CD4-positive, alpha-beta T cell treated with Interleukin-17A for 4 hours (primary cell): ENCODE data around the gene SPATS2L.

ENCODE experiments used
- DNase-seq: peaks from one replicate; pipeline ENCODE4 v3.0.0-alpha.2; 2020; ENCODE audit warnings: mixed read lengths

Gene SPATS2L, protein sequence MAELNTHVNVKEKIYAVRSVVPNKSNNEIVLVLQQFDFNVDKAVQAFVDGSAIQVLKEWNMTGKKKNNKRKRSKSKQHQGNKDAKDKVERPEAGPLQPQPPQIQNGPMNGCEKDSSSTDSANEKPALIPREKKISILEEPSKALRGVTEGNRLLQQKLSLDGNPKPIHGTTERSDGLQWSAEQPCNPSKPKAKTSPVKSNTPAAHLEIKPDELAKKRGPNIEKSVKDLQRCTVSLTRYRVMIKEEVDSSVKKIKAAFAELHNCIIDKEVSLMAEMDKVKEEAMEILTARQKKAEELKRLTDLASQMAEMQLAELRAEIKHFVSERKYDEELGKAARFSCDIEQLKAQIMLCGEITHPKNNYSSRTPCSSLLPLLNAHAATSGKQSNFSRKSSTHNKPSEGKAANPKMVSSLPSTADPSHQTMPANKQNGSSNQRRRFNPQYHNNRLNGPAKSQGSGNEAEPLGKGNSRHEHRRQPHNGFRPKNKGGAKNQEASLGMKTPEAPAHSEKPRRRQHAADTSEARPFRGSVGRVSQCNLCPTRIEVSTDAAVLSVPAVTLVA

DNA sequence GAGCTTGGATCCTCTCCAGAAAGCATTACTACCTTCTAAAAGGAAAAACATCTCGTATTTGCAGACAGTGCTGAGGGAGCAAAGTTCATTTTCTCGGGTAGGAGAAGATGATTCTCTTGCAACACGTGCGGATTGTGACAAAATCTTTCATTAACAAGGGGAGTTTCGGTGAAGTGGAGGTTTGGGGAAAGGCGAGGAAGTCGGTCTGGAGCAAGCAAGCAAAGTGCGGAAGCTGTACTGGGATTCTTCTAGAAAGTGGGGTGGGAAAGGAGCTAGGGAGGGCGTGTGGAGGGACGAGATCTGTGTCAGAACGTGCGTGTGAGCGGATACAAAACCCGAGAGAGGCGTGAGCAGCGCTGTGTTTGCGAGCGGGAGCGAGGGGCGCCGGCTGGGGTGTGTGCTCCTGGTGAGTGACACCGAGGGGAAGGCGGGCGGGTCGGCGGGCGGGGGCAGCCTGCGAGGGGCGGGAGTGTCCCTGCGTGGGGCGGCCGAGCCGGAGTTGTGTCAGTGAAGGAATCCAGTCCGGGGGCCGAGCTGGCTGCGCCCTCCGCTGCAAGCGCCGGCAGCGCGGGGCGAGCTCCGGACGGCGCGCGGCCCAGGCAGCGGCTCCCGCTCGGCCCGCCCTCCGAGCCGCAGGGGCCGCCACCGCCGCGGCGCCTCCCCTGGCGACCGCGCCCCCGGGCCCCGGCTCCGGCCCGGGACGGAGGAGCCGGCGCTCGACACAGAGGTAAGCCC, at the start of gene SPATS2L:
Gene SPATS2L, plus strand, starts transcription at position 498 of the 735 bp plus-strand sequence. CDS start 82,552 bp downstream, outside the sequence.
- DNase-seq: peak; percentile 68

DNA sequence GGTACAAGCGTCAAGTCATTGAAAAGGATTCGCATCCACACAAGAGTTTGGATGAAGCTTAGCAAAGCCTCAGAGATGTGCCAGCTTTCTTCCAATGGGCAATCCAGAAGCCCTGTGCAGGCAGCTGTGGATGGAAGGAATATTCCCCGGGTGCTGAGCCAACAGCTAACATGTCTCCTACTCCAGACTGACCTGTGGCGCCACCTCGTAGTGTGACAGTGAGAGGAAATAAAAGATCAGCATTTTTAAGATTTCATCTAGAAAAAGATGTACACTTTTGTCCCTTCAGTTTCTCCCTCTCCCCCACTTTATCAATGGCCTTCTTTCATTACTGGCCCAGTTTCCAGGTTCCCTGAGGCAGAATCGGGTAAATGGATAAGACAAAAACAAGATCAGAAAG, 48.9 kb upstream of the SPATS2L start:
- DNase-seq: no peak

DNA sequence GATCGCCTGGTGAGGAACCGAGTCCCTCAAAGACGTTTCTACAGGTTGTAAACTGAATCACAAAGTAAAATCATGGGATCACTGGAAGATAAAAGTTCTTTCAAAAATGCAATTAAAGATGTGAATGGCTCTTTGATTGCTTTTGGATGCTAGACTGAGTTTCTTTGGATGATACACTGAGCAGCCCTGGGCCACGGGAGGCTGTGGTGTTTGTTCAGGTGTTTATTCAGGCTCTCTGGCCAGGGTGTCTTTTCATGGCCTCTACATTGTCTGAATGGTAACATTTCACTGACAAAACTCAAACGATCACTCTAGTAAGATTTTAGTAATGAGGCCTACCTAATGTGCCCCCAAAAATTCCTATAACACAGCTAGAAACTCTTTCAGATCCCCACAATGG, 48.4 kb upstream of the SPATS2L start:
- no peak for DNase-seq

DNA sequence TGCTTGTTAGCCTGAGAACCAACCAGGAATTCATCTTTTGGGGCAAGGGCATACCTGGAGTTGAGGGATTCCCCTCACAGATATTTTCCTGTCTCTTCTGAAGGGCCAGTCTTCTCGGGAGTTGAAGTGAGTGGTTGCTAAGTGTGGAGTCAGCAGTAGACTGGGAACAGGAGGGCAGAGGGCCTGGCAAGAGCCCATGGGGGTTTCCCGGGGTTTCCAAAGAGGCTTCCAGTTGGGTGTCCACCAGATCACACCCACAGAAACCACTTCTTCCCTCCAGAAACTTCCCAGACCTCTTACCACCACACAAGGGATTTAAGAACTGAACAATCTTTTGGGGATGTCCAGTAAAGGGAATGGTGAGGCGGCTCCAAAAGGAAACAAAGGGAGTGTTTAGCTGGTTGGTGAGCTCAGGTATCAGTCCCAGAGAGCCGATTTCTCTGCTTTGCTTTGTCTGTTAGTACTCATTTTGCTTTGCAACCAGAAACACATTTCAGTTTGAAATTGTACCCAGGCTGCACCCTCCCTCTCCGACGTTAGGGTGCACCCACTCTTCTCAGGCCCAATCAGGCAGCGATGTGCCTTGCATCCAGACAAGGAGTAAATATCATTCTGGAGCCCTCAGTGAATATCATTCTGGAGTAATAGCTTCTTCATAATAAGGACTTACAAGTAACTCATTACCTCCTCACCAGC, 47.5 kb upstream of the SPATS2L start:
- no peak for DNase-seq

DNA sequence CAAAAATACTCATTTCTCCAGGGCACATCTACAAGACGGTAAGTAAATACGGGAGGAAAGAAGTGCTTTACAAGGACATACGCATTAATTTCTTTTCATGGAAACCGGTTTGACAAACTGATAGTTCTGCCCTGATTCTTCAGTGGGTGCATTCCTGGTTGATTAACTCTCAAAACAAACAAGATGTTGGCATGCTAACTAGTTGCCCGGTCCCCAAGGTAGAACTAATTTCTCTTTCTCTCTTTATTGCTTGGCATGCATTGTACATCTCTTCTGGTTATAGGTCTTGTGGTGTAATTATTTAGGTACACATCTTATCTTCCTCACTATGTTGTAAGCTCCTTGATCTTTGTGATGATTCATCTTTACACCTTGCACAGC, 46.9 kb upstream of the SPATS2L start:
- no peak for DNase-seq

DNA sequence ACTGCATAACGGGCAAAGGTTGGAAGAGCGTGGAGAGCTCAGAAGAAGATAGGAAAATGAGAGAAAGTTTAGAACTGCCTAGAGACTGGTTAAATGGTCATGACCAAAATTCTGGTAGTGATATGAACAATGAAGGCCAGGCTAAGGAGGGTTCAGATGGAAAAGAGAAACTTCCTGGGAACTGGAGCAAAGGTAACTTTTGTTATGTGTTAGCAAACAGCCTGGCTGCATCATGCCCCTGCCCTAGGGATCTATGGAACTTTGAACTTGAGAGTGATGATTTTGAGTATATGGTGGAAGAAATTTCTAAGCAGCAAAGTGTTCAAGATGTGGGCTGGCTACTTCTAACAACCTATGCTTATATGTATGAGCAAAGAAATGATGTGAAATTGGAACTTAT, 44.4 kb upstream of the SPATS2L start:
- no peak for DNase-seq

DNA sequence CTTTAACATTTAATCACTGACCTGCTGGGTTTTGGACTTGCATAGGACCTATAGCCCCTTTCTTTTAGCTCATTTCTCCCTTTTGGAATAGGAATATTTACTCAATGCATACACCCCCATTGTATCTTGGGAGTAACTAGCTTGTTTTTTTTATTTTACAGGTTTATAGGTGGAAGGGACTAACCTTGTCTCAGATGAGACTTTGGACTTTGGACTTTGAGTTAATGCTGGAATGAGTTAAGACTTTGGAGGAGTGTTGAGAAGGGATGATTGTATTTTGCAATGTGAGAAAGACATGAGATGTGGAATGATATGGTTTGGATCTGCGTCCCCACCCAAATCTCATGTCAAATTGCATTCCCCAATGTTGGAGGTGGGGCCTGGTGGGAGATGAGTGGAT, 43.2 kb upstream of the SPATS2L start:
- DNase-seq: no peak

DNA sequence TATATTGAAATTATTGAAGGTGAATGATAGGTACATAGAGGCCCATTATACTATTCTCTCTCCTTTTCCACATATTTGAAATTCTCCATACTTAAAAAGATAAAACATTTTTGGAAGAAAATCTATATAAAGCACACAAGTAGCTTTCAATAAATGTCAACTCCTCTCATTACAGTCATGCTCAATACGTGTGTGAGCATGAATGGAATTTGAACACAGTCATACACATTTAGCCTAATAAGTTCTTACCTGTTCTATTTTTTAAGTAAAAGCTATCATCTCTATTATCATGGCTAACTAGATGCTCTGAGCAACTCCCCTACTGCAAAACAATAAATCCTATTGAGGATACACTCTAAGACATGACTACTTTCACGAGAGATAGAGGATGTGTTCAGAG, 41.9 kb upstream of the SPATS2L start:
- no peak for DNase-seq

DNA sequence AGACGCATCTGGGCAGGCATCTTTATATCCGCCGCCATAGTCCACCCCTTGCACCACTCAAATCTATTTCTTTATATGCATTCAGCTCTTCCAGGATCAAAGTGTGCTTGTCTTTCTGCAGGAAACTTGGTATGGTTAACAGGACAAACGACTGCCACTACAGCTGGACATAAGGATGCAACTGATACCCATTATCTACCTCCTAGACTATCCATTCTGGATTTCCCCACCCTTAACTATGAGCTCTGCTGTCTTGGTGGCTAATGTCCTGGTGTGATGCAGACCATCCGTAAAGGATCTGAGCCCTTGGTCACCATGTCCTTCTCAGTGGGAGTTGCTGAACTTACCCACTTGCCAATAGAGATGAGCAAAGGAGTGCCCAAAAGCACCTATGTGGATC, 40.1 kb upstream of the SPATS2L start:
- no peak for DNase-seq

DNA sequence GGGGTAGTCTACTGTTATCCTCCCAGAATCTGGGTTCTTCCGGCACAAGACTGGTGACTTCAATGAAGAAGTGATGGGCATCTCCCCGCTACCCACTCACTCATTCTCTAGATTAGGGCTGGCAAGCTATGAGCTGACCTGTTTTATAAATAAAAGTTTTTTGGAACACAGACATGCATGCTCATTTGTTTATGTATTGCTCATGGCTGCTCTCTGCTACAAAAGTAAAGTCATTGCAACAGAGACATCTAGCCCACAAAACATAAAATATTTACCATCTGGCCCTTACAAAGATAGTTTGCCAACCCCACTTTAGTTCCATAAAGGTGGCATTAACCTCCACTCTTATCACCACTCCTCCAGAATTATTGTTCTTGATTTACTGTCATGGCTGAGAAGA, 39.1 kb upstream of the SPATS2L start:
- no peak for DNase-seq

DNA sequence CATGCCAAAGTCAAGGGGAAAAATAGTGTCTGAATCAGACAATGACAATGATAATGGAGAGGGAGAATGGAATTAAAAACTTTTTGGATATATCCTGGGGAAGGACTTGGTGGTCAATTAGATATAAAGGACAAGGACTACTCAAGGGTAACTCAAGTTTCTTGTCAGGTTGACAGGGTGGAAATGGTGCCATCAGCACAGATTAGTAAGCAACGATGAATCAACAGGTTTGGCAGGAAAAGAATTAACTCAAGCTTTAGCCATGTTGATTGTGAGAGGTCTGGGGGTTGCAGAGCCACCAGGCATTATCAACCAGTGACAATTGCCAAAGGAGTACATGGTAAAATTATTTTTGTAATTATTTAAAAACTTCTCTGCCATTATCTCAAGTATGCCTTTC, 35.8 kb upstream of the SPATS2L start:
- no peak for DNase-seq

DNA sequence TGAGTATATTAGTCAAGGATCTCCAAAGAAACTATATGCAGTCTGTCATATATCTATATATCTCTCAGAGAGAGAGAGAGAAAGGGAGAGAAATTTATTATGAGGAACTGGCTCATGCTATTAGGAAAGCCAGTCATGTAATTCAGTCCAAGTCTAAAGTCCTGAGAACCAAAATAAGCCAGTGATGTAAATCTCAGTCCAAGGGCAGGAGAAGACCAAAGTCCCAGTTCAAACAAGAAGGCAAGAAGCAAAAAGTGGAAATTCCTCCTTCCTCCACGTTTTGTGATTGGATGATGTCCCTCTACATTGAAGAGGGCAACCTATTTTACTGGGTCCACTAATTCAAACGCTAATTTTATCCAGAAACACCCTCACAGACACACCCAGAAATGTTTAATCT, 34.2 kb upstream of the SPATS2L start:
- DNase-seq: no peak

DNA sequence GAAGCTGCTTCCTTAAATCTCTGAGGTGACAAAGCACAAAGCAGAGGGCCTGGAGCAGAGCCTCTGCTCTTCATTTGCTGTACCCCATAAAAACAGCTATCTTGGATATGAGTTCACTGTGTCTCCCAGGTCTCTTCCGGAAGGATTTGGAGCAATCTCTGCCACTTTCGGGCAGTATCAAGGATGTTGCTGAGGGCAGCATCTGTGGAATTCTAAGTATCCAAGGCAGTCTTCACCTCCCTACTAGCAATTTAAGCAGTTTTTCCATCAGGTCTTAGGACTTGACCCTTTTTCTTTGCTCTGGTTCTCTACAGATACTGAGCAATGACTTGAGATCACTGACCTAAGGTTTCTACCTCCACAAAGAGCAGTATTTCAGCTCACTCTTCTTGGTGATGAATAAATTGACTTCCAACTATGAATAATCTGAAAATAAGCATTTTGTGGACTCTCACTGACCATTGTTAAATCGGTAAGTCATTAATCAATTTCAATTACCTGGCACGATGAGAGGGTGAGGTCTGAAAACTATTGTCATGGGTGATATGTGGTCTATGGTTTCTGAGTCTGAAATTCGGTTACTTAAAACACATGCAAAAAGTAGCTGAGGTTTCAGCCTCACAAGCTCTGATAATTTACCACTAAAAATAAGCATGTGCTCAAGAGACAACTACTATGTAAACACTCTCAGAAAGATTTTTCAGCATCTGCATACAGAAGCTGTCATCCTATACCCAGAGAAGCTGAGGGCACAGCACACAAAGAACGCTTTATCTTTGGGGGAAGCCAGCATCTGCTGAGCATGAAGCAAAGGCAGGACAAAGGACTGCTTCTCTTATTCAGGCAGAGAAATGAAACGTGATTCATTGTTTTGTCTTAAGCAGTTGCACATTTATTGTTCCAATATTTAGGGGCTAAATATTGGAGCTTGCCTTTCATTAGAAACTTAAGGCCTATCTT, 32.1 kb upstream of the SPATS2L start:
- no peak for DNase-seq

DNA sequence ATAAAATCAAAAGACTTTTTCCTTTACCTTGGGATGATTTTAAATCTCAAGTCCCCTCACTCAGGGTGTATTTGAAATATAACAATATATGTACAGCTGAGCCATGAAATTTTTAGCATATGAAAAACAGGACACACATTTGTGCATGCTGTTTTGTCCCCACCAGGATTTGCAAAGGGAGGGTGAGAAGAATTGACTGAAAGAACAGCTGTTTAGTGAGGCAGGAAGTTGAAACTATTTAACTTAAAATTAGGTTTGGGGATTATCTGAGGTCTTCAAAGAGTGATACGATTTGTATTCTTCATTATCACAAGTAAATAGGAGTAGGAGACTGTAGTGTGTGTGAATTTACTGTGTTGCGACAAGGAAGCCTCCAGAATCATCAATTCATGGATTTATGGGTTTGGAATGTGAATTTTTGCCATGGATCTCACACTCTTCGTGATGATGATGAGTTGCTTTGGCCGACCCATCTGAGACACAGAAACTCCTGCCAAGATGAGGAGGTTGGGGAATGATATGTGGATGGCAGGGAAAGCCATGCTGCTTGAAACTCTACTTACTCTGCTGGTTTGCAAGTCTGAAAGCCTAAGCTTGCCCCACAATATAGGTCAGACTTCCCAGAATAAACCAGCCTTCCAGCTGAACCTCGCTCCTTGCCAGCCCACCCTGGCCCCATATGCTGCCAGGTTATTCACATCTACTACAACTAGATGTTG, 31.0 kb upstream of the SPATS2L start:
- no peak for DNase-seq

DNA sequence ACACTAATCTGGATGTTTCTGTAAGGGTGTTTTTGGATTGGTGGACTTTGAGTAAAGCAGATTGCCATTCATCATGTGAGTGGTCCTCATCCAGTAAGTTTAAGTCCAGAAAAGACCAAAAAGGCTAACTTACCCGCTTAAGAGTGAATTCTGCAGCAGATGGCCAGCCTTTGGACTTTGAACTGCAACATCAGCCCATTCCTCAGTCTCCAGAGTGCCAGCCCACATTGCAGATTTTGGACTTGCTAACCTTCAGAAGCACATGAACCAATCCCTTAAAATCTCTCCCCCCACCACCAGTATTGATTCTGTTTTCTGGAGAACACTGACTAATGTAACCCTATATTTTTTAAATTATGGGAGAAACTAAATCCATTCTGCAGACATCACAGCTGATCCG, 30.0 kb upstream of the SPATS2L start:
- DNase-seq: no peak

DNA sequence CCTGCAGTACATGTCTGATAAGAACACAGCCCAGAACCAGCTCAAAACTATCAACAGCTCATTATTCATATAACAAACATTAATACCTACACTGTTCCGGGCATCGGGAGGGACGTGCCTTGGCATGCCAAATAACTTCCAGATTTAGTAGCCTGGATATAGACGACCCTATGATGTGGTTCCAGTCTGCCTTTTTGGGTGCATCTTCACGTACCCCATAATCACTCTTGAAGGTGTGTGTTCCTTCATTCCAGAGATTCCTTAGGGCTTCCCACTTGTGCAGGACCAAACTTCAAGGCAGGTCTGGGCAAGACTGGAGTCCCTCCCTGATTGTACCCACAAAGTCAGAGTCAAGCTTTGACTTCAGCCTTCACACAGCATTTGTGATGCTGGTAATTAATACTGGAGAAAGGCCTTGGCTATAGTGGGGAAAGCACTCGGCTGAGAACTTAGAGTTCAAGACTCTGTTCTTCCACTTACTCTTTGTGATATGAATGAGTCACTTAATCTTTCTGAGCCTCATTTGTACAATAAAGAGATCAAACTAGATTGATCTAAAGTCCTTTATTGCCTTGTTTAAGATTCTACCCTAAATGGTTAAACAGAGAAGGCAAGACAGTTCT, 27.7 kb upstream of the SPATS2L start:
- no peak for DNase-seq

DNA sequence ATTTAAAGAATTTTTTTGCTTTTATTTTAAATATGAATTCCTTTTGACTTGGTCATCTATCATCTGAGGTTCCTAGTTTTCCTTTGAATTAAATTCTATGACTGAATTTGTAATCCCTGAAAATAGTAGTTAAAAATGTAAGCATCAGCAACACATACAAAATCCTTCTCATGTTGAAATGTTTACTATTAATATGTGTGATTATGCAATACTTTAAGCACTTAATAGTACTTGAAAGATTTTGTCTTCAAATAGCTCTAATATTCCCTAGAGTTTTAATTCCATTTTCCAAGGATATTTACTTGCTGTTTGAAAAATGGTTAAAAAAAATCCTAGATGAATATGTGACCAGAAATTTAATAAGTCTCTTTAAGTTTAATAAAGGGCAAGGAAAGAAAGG, 26.6 kb upstream of the SPATS2L start:
- no peak for DNase-seq

DNA sequence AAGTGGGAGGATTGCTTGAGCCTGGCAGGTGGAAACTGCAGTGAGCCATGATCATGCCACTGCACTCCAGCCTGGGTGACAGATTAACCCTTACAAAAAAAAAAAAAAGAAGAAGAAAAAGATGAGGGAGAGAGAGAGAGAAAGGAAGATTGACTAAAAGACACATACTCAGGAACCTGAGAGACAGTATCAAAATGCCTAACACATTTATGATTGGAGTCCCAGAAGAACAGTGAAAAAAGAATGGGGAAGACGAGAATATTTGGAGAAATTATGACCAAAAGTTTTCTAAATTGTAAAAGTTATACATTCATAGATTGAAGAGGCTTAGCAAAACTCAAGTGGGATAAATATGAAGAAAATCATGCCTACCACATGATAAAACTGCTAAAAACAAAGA, 19.9 kb upstream of the SPATS2L start:
- DNase-seq: no peak

DNA sequence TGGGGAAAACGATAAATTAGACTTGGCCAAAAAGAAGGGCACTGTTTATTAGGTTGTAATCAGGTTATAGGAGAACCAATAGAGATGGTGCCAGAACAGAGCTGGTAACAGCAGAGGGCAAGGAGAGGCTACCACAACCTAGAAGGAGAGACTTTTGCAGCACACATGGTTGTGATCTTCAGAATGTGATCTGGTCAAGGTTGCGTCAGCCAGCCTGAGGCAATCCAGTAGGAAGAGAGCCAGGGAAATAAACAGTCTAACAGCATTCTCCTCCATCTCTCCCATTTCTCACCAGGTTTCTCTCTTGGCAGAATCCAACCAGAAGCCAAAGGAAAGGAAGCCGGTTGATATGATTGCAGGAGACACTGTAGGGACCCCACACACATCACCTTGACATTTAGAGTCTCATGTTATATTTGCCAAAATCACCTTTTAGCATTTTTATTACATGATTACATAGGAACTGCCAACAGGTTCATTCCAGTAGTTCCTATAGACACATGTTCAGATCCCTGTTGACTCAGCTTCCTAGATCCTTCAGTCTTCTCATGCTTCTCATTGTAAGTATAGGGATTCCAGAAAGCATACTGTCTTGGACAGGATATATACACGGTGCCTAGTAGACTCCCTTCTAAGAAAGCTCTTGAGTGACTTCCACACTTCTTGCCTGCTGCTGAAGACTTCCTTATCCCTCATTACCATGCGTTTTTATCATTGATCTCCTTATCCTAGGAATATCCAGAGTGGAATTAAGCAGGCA, 17.6 kb upstream of the SPATS2L start:
- no peak for DNase-seq

DNA sequence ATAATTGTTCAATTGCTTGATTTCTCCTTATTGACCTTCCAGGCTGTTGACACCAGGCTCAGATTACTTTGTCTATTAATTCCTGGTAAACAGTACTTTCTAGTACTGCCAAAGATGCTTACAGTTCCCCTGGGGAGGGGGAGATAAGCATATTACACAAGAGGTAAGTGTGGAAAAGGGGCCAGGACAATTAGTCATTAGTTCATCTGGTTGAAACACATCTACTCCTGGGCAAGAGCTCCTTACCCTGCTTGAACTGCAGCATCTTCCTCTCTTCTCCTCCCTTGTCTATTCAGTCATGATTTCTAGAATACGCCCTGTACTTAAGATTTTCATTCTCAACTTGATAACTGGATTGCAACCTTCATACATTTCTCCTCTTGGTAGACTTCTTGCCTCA, 10.4 kb upstream of the SPATS2L start:
- DNase-seq: no peak
